Right forelimb (tissue), 1 donor: ENCODE results near the gene SLC38A11.
A peak's percentile ranks its signal among the peaks of the same experiment; 100 is the strongest.

Experiments
- DNase-seq: peaks from one replicate; pipeline ENCODE4 v3.0.0-alpha.2; 2018

The SLC38A11 gene

GRCh38 chr2:164969909-164970690 is 14.8 kb upstream of the SLC38A11 start:
- no peak for DNase-seq

GRCh38 chr2:164967781-164968228 is 12.5 kb upstream of the SLC38A11 start:
- no peak for DNase-seq

- DNase-seq, result no peak
These were observed 12.0 kb upstream of the SLC38A11 start for GRCh38 chr2:164967361-164967760.

- no peak for DNase-seq
These were observed 9.4 kb upstream of the SLC38A11 start for GRCh38 chr2:164964700-164965099.

- DNase-seq, result no peak
These were observed 4.8 kb upstream of the SLC38A11 start for GRCh38 chr2:164960159-164960558.

GRCh38 chr2:164954186-164954585 is 1.1 kb downstream of the SLC38A11 start:
- no peak for DNase-seq

GRCh38 chr2:164953279-164953678 is 2.0 kb downstream of the SLC38A11 start:
- no peak for DNase-seq

- DNase-seq, result no peak
These were observed 3.1 kb downstream of the SLC38A11 start for GRCh38 chr2:164952057-164952702.

GRCh38 chr2:164948540-164948939 is 6.8 kb downstream of the SLC38A11 start:
- DNase-seq, result no peak

GRCh38 chr2:164947281-164947680 is 8.0 kb downstream of the SLC38A11 start:
- DNase-seq, result no peak

GRCh38 chr2:164943289-164943688 is 12.0 kb downstream of the SLC38A11 start:
- no peak for DNase-seq

- no peak for DNase-seq
These were observed 17.4 kb downstream of the SLC38A11 start for GRCh38 chr2:164937864-164938401.

GRCh38 chr2:164935118-164936101 is 19.9 kb downstream of the SLC38A11 start:
- DNase-seq, result no peak

GRCh38 chr2:164934401-164935117 is 20.8 kb downstream of the SLC38A11 start:
- DNase-seq, result no peak

- no peak for DNase-seq
These were observed 21.6 kb downstream of the SLC38A11 start for GRCh38 chr2:164933671-164934189.

- DNase-seq, result no peak
These were observed 22.9 kb downstream of the SLC38A11 start for GRCh38 chr2:164932377-164932776.

GRCh38 chr2:164928101-164928673 is 27.1 kb downstream of the SLC38A11 start:
- DNase-seq, result no peak

GRCh38 chr2:164922134-164922533 is 33.2 kb downstream of the SLC38A11 start:
- DNase-seq, result no peak

- DNase-seq, result no peak
These were observed 34.9 kb downstream of the SLC38A11 start for GRCh38 chr2:164920430-164920829.

- DNase-seq, result peak; percentile 48
These were observed 37.9 kb downstream of the SLC38A11 start for GRCh38 chr2:164917296-164917903.

- DNase-seq, result no peak
These were observed 39.8 kb downstream of the SLC38A11 start for GRCh38 chr2:164915566-164915965.
